ENCODE data around the gene PRDM11. TPM values are rescaled to one million over a fixed set of nuclear protein-coding genes. Genes with fewer than 3 reads are reported as not detected.
A peak's percentile ranks its signal among the peaks of the same experiment; 100 is the strongest.

The PRDM11 gene
- total RNA-seq, 1 donor from 2014 or later: 1.9 TPM

- no peak overlapping the region for H3K4me3 Mint-ChIP-seq (ENCODE audit: low read depth)
- no peak for DNase-seq (ENCODE audit: low spot score)
- no peaks in the 10 kb centered on the region for H3K4me1 Mint-ChIP-seq (ENCODE audit: low read depth)
- no peaks in the 10 kb centered on the region for H3K9me3 Mint-ChIP-seq
- no peak overlapping the region for H3K27ac Mint-ChIP-seq
- no peaks in the 10 kb centered on the region for H3K36me3 Mint-ChIP-seq (ENCODE audit: low read depth)
- intact Hi-C loops (cut with micrococcal nuclease): no loop called here
- peaks cover 49% of the 10 kb centered on the region for H3K27me3 Mint-ChIP-seq (ENCODE audit: low read depth)
These were observed 31.8 kb downstream of the PRDM11 start for GRCh38 chr11:45178223-45178622.

DNA sequence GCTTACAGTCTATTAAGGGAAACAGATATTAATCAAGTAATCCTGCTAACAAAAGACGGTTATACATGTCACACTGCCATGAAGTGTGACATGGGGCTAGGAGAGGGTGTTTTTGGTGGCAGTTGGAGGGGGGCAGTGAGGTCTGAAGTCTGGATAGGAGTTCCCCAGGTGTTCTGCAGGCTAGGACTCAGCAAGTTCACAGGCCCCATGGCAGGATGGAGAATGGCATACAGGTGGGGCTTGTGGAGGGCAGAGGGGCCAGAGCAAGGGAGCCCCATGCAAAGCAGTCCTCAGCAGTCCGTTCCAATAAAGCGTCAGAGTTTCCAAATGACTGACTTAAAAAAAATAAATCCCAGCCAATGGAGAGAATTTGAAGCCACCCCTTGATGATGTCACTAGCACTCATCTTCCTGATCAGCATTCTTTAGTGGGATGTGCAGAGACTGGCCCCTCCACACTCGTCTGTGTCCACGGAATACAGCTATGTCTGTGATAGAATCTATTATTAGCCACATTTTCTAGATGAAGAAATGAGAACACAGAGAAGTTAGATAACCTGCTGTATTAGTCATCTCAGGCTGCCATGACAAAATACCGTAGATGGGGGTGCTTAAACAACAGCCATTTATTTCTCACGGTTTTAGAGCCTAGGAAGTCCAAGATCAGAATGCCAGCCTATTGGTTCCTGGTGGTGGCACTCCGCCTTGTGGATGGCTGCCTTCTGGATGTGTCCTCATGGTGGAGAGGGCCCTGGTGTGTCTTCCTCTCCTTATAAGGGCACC is 32.6 kb downstream of the PRDM11 start:
- Mint-ChIP-seq H3K36me3 (ENCODE audit: low read depth) (no peaks in the 10 kb centered on the region), H3K4me3 (ENCODE audit: low read depth) (no peak overlapping the region), H3K27ac (no peak overlapping the region), H3K9me3 (no peaks in the 10 kb centered on the region), H3K4me1 (ENCODE audit: low read depth) (no peaks in the 10 kb centered on the region), H3K27me3 (ENCODE audit: low read depth) (peaks cover 47% of the 10 kb centered on the region)
- DNase-seq (ENCODE audit: low spot score): no peak
- intact Hi-C loops (cut with micrococcal nuclease): no loop called here

- H3K36me3 Mint-ChIP-seq (ENCODE audit: low read depth): no peaks in the 10 kb centered on the region
- intact Hi-C loops (cut with micrococcal nuclease): loop anchor here (5.0 kb wide), 1 partner anchor 452 kb away; the partner anchor contains the start of gene TSPAN18
- peaks cover 44% of the 10 kb centered on the region for H3K27me3 Mint-ChIP-seq (ENCODE audit: low read depth)
- no peak for DNase-seq (ENCODE audit: low spot score)
- H3K27ac Mint-ChIP-seq: no peak overlapping the region
- peak overlapping the region; percentile 49 for H3K4me3 Mint-ChIP-seq (ENCODE audit: low read depth)
- no peaks in the 10 kb centered on the region for H3K4me1 Mint-ChIP-seq (ENCODE audit: low read depth)
- no peaks in the 10 kb centered on the region for H3K9me3 Mint-ChIP-seq
These were observed 33.3 kb downstream of the PRDM11 start for GRCh38 chr11:45179686-45180178.

- intact Hi-C loops (cut with micrococcal nuclease): loop anchor here (5.0 kb wide), 1 partner anchor 453 kb away; the partner anchor contains the start of gene TSPAN18
These were observed 33.9 kb downstream of the PRDM11 start for GRCh38 chr11:45180179-45180847.

GRCh38 chr11:45180848-45181192 is 34.4 kb downstream of the PRDM11 start:
- Mint-ChIP-seq H3K27ac (no peak overlapping the region), H3K4me1 (ENCODE audit: low read depth) (no peaks in the 10 kb centered on the region), H3K36me3 (ENCODE audit: low read depth) (no peaks in the 10 kb centered on the region), H3K4me3 (ENCODE audit: low read depth) (no peak overlapping the region), H3K9me3 (no peaks in the 10 kb centered on the region), H3K27me3 (ENCODE audit: low read depth) (peaks cover 39% of the 10 kb centered on the region)
- intact Hi-C loops (cut with micrococcal nuclease): loop anchor here (5.0 kb wide), 1 partner anchor 454 kb away; the partner anchor contains the start of gene TSPAN18
- DNase-seq (ENCODE audit: low spot score): no peak

More at GRCh38 chr11:45180179-45180847, 33.9 kb downstream of the PRDM11 start:
- no peaks in the 10 kb centered on the region for H3K4me1 Mint-ChIP-seq (ENCODE audit: low read depth)
- DNase-seq (ENCODE audit: low spot score): no peak
- peaks cover 39% of the 10 kb centered on the region for H3K27me3 Mint-ChIP-seq (ENCODE audit: low read depth)
- no peak overlapping the region for H3K27ac Mint-ChIP-seq
- H3K36me3 Mint-ChIP-seq (ENCODE audit: low read depth): no peaks in the 10 kb centered on the region
- peak overlapping the region; percentile 49 for H3K4me3 Mint-ChIP-seq (ENCODE audit: low read depth)
- no peaks in the 10 kb centered on the region for H3K9me3 Mint-ChIP-seq

DNA sequence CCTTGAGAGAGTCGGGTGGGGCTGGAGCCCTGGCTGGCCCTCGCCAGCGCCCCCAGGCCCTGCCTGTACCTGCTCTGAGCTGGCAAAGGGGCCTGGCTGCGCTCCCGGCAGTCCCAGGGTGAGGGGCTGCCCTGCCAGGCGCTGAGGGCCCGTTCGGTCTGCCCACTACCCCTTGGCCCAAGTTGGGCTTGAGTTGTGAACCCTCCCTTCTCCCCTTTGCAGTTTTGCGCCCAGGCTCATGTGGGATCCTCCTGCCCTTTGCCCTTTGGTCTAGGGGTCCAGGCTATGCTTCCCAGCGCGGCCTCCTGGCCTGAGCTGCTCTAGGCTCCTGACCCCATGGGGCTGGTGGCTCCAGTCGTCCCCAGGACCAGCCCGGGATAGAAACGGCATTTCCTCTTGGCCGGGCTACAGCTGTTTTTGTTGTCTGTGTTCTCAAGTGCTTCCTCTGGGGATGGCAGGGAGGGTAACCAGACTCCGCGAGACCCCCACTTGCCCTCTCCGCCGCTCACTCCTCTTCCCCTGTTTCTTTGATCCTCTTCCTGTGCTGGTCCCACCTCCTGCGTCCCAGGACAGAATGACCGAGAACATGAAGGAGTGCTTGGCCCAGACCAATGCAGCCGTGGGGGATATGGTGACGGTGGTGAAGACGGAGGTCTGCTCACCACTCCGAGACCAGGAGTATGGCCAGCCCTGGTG is 34.9 kb downstream of the PRDM11 start:
- Mint-ChIP-seq H3K4me1 (ENCODE audit: low read depth) (no peaks in the 10 kb centered on the region), H3K27ac (no peak overlapping the region), H3K36me3 (ENCODE audit: low read depth) (no peaks in the 10 kb centered on the region), H3K4me3 (ENCODE audit: low read depth) (no peak overlapping the region), H3K9me3 (no peaks in the 10 kb centered on the region), H3K27me3 (ENCODE audit: low read depth) (peaks cover 43% of the 10 kb centered on the region)
- intact Hi-C loops (cut with micrococcal nuclease): loop anchor here (5.0 kb wide), 1 partner anchor 454 kb away; the partner anchor contains the start of gene TSPAN18
- DNase-seq (ENCODE audit: low spot score): no peak

- Mint-ChIP-seq H3K4me1 (ENCODE audit: low read depth) (no peaks in the 10 kb centered on the region), H3K27me3 (ENCODE audit: low read depth) (peaks cover 43% of the 10 kb centered on the region), H3K36me3 (ENCODE audit: low read depth) (no peaks in the 10 kb centered on the region), H3K9me3 (no peaks in the 10 kb centered on the region), H3K27ac (no peak overlapping the region), H3K4me3 (ENCODE audit: low read depth) (no peak overlapping the region)
- intact Hi-C loops (cut with micrococcal nuclease): loop anchor here (5.0 kb wide), 1 partner anchor 455 kb away; the partner anchor contains the start of gene TSPAN18
- DNase-seq (ENCODE audit: low spot score): no peak
These were observed 35.6 kb downstream of the PRDM11 start for GRCh38 chr11:45181889-45182550.

- Mint-ChIP-seq H3K4me3 (ENCODE audit: low read depth) (no peak overlapping the region), H3K27ac (no peak overlapping the region), H3K4me1 (ENCODE audit: low read depth) (no peaks in the 10 kb centered on the region), H3K36me3 (ENCODE audit: low read depth) (no peaks in the 10 kb centered on the region), H3K9me3 (no peaks in the 10 kb centered on the region), H3K27me3 (ENCODE audit: low read depth) (peaks cover 38% of the 10 kb centered on the region)
- intact Hi-C loops (cut with micrococcal nuclease): loop anchor here (5.0 kb wide), 1 partner anchor 456 kb away; the partner anchor contains the start of gene TSPAN18
- DNase-seq (ENCODE audit: low spot score): no peak
These were observed 36.5 kb downstream of the PRDM11 start for GRCh38 chr11:45182902-45183301.

GRCh38 chr11:45184640-45185039 is 38.2 kb downstream of the PRDM11 start:
- peaks cover 21% of the 10 kb centered on the region for H3K27me3 Mint-ChIP-seq (ENCODE audit: low read depth)
- no peaks in the 10 kb centered on the region for H3K4me1 Mint-ChIP-seq (ENCODE audit: low read depth)

DNA sequence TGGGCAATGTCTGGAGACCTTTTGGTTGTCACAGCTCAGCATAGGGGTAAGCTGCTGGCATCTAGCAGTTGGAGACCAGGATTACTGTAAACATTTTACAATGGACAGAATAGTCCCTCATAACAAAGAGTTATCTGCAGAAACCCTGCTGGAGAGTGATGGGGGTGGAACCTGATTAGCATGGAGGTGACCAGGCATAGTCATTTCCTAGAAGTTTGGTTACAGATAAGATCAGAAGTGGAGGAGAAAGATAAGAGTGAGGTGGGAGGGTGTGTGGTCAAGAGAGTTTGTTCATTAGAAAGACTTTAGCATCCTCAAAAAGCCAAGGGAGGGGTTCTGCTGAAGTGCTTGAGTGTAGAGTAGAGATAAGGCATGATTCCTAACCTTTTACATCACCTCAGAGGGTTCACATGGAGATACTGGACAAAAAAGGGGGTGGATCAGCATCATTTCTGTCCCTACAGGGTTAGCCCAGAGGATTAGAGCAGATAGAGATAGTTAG is 38.8 kb downstream of the PRDM11 start:
- Mint-ChIP-seq H3K4me1 (ENCODE audit: low read depth) (no peaks in the 10 kb centered on the region), H3K27me3 (ENCODE audit: low read depth) (peaks cover 16% of the 10 kb centered on the region), H3K36me3 (ENCODE audit: low read depth) (no peaks in the 10 kb centered on the region), H3K9me3 (no peaks in the 10 kb centered on the region), H3K4me3 (ENCODE audit: low read depth) (no peak overlapping the region), H3K27ac (no peak overlapping the region)
- intact Hi-C loops (cut with micrococcal nuclease): loop anchor here (1.0 kb wide), 1 partner anchor 16 kb away; no protein-coding TSS in a partner anchor
- no peak for DNase-seq (ENCODE audit: low spot score)

More at GRCh38 chr11:45184640-45185039, 38.2 kb downstream of the PRDM11 start:
- Mint-ChIP-seq H3K36me3 (ENCODE audit: low read depth) (no peaks in the 10 kb centered on the region), H3K4me3 (ENCODE audit: low read depth) (no peak overlapping the region), H3K27ac (no peak overlapping the region), H3K9me3 (no peaks in the 10 kb centered on the region)
- intact Hi-C loops (cut with micrococcal nuclease): loop anchor here (1.0 to 5.0 kb wide), 2 partner anchors 15 to 457 kb away; partner anchors contain the start of gene TSPAN18
- no peak for DNase-seq (ENCODE audit: low spot score)

DNA sequence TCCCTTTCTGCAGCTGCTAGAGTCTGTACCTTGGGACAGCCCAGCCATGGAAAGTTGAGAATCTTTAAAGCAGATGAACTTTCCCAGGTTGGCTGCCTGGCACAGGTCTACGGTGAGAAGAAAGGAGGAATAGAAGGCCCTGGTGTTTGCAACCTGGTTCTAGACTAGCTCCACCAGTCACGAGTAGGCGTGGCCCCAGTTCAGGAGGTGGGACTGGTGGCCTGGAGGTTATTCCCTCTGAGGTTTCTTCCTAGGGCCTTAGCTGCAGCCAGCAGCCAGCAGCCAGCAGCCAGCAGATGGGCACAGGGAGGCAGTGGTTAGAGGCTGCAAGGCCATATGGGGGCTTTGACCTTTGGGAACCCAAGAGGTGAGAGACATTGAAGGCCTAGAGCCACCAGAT is 40.9 kb downstream of the PRDM11 start:
- Mint-ChIP-seq H3K27me3 (ENCODE audit: low read depth) (peaks cover 8% of the 10 kb centered on the region), H3K36me3 (ENCODE audit: low read depth) (no peaks in the 10 kb centered on the region), H3K4me3 (ENCODE audit: low read depth) (no peak overlapping the region), H3K4me1 (ENCODE audit: low read depth) (no peaks in the 10 kb centered on the region), H3K27ac (no peak overlapping the region), H3K9me3 (no peaks in the 10 kb centered on the region)
- intact Hi-C loops (cut with micrococcal nuclease): no loop called here
- DNase-seq (ENCODE audit: low spot score): no peak

- DNase-seq (ENCODE audit: low spot score): no peak
- intact Hi-C loops (cut with micrococcal nuclease): no loop called here
- Mint-ChIP-seq H3K9me3 (no peaks in the 10 kb centered on the region), H3K4me3 (ENCODE audit: low read depth) (no peak overlapping the region), H3K4me1 (ENCODE audit: low read depth) (no peaks in the 10 kb centered on the region), H3K27ac (no peak overlapping the region), H3K36me3 (ENCODE audit: low read depth) (no peaks in the 10 kb centered on the region), H3K27me3 (ENCODE audit: low read depth) (peaks cover 8% of the 10 kb centered on the region)
These were observed 41.7 kb downstream of the PRDM11 start for GRCh38 chr11:45188127-45188526.

Measured in activated T-helper 2 cell treated with anti-CD3 and anti-CD28 coated beads, Interferon-gamma antibody, Interleukin-2, Interleukin-4, amounts not matched to agents 10 μg/mL and 5 μg/mL and 100 μg/mL, durations not matched to agents 14 hours and 24 hours and 36 hours (primary cell).